ENCODE measurements around the gene HOXD9. TPM values are rescaled to one million over a fixed set of nuclear protein-coding genes. Genes with fewer than 3 reads are reported as not detected.

The HOXD9 gene
- total RNA-seq, 1 donor from 2014 or later: not detected

DNA sequence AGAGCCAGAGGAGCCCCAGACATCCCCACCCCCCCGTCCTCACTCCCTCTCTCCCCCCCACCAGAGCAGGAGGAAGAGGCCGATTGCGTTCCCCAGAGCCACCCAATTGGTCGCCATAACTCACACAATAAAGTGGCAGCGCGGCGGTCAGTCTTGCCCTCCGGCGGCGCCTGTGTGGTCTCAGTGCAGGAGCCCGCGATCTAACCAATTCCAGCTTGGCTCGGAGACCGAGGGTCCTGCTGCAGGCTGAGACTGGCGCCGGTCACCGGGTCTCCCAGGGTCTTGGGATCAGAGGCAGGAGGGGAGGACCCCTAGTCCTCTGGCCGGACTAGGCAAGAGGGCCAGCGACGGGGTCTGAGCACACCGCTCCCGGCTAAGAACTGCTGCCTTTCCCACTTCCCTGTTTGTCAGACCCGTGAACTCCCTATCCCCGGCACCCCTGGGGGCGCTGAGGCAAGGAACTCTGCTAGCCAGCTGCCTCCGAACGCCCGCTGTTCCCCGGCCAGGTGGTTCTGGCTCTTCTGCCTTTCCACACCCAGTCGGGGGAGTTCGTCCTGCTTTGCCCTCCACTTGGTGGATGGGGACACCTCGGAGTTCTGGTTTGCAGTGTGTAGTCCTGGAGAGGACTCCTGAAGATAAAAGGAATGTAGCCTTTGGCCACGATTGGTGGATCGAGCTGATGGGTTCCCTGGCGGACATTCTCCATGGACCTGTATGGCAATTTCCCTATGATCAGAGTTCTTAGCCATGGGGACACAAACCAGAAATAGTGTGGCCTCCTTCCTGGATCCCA, 24.0 kb upstream of the HOXD9 start:
- DNase-seq (ENCODE audit: low read depth, low spot score): no peak

DNA sequence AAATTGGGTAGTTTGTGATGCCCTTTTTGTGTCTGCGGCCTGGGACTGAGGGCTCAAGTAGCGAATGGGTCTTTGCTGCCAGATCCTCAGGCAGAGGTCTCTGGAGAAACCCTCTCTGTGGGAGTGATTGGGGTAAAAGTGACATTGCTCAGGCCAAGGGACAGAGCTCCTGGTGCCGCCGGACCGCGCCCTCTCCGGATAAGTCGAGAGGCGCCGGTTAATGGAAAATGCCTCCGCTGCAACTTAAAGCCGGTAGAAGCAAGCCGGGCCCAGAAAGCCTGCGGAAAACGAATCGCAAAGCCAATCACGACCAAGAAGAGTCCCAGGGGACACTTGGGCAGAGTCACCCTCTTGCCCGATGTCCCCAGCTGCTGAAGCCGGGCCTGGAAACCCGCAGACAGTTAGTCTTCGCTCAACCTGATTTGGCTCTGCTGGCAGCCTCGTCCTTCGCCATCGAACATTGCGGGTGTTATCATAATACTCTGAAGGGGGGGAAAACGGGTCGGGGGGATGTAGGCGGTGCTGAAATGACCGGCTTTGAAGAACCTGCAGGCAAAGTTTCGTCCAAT, 23.3 kb upstream of the HOXD9 start:
- no peak for DNase-seq (ENCODE audit: low read depth, low spot score)

- no peak for DNase-seq (ENCODE audit: low read depth, low spot score)
Observed at GRCh38 chr2:176099728-176100546, 22.6 kb upstream of the HOXD9 start, which contains the start of gene HOXD12. HOXD12 (plus strand) TSS chr2:176099795; CDS start chr2:176099802, 7 bp downstream.

DNA sequence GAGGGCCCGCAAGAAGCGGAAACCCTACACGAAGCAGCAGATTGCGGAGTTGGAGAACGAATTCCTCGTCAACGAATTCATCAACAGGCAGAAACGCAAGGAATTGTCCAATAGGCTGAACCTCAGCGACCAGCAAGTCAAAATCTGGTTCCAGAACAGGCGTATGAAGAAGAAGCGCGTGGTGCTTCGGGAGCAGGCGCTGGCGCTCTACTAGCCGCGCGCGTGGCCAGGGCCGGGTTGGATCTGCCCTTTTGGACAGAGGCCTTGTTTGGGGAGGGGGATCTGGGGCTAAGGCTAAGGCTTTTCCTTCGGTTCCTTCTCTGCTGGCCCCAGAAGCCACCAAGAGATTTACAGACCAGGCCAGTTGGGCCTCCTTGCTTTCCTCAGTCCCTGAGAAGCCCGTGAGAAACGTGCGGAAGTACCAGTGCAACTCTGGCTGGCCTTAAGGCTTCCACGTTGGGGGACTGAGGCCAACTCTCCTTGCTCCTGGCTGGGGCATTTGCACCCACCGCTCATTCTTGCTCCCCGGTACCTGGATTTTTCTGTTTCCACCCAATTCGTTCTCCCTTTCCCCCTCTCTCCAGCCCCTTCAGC, 21.9 kb upstream of the HOXD9 start:
- DNase-seq (ENCODE audit: low read depth, low spot score): no peak

DNA sequence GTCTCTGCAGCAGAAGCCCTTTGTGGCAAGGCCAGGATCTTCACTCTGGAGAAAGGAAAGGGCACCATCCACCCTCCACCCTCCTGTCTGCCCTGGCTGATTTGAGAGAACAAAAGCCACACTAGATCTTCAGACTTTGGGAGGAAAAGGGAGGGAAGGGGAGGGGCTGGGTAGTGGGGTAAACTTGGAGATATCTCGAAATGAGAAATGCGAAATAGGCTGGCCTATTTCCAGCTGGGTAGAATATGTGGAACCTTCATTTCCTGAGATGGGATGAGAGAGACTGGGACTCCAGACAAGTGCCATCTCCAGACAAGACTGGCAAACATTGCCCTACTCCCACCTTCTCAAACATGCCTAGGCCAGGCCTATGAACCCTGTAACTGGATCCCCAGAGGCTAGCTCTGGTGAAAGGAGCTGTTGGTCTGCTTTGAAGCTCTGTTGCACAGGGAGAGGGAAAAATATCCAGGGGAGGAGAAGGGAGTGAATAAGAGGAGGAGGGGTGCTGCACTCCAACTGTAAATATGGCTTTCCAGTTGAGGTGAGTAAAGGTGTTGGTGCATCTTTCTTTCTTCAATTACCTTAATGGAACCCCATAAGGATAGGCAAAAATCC, 21.2 kb upstream of the HOXD9 start:
- DNase-seq (ENCODE audit: low read depth, low spot score): no peak

GRCh38 chr2:176101842-176102241, 20.7 kb upstream of the HOXD9 start:
- DNase-seq (ENCODE audit: low read depth, low spot score): no peak

- no peak for DNase-seq (ENCODE audit: low read depth, low spot score)
Observed at GRCh38 chr2:176102309-176102866, 20.1 kb upstream of the HOXD9 start.

GRCh38 chr2:176103194-176103593, 19.3 kb upstream of the HOXD9 start:
- no peak for DNase-seq (ENCODE audit: low read depth, low spot score)

DNA sequence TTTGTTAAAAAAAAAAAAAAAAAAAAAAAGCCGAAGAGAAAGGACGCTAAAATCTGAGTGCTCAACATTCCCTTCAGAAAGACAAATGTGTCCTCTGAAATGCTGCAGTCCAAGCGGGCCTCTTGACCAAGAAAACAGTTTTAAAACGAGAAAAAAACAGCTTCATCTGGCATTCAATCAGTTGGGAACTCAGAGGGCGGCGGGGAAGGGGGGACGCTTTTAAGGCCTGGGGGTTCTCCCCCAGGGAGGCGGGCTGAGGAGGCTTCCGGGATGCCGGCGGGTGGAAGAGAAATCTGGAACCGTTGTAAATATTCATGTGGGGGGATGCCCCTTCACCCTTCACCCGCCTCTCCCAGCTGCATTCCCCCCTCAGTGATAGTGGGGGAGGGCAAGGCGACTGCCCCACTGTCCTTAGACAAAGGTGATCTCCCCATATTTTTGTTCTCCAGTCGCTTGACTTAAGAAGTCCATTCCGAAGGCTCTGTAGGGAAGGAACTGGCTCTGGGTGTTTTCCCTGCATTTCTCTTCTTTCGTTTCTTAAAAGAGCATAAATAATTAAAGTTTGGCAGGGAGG, 18.7 kb upstream of the HOXD9 start:
- DNase-seq (ENCODE audit: low read depth, low spot score): no peak

- no peak for DNase-seq (ENCODE audit: low read depth, low spot score)
Observed at GRCh38 chr2:176104316-176105077, 18.0 kb upstream of the HOXD9 start.

GRCh38 chr2:176105078-176105729, 17.3 kb upstream of the HOXD9 start:
- no peak for DNase-seq (ENCODE audit: low read depth, low spot score)

- no peak for DNase-seq (ENCODE audit: low read depth, low spot score)
Observed at GRCh38 chr2:176105730-176106580, 16.6 kb upstream of the HOXD9 start.

DNA sequence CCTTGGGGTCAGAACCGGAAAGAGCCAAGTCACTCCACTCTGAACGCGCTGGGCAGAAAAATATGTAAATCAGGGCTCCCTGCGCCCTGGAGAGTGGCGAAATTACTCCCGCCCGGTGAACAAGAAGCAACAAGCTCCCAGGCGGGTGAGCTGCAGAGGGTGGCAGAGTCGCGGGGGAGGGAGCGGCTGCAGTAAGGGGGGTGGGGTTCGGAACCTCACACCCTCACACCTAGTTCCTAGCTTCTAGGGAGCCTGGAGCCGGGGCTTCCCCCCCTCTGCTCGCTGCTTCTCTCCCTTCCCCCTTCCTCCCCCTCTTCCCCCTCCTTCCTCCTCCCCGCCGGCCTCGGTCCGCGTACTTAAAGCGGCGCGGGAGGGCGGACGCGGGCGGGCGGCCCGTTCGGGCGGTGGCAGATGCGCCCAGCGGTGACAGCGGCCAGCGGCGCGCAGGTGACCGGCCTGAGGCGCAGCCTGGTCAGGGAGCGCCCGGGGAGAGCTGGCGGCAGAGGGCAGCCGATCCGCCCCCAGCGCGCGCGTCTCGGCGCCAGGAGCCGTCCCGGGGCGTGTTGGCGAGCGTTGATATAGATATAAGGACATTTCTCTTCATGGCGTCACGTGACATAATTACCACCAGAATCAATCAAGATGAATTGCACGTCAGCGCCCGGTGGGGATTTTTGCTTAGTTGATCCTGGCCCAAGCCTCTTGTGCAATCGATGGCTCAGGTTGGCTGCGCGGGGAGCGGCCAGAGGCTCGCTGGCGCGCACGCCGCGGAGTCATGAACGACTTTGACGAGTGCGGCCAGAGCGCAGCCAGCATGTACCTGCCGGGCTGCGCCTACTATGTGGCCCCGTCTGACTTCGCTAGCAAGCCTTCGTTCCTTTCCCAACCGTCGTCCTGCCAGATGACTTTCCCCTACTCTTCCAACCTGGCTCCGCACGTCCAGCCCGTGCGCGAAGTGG, 15.7 kb upstream of the HOXD9 start, which contains the start of gene HOXD11:
HOXD11 (plus strand) TSS at position 700 of the 959 bp plus-strand sequence; CDS start at position 776, 76 bp downstream.
- DNase-seq (ENCODE audit: low read depth, low spot score): no peak

DNA sequence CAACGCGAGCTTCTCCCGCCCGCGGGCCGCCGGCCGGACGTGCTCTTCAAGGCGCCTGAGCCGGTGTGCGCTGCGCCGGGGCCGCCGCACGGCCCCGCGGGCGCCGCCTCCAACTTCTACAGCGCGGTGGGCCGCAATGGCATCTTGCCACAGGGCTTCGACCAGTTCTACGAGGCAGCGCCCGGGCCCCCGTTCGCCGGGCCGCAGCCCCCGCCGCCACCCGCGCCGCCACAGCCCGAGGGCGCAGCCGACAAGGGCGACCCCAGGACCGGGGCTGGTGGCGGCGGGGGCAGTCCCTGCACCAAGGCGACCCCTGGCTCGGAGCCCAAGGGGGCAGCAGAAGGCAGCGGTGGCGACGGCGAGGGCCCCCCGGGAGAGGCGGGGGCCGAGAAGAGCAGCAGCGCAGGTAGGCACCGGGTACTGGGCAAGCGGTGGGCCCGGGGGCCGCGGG, 14.8 kb upstream of the HOXD9 start:
- DNase-seq (ENCODE audit: low read depth, low spot score): no peak

- DNase-seq (ENCODE audit: low read depth, low spot score): no peak
Observed at GRCh38 chr2:176109192-176109901, 13.2 kb upstream of the HOXD9 start.

- DNase-seq (ENCODE audit: low read depth, low spot score): no peak
Observed at GRCh38 chr2:176109946-176110345, 12.6 kb upstream of the HOXD9 start.

Measured in pulmonary artery endothelial cell (primary cell).